ENCODE measurements around the gene MAFG.

- TF ChIP-seq CTCF (conservative IDR thresholded peaks at IDR 0.05; ENCODE audit: low read length), result no peak
- TF ChIP-seq EZH2phosphoT487 (IDR thresholded peaks at IDR 0.05; ENCODE audit: borderline replicate concordance), result no peak
These were observed 3.6 kb upstream of the MAFG start for GRCh38 chr17:81931189-81931556.
